ENCODE data around the gene HS3ST4.
A peak's percentile ranks its signal among the peaks of the same experiment; 100 is the strongest.
"Not testable (repeated sequence)": the region's sequence is repeated elsewhere in the genome, so short reads cannot be mapped to it uniquely, and the experiment has no call there.

The HS3ST4 gene

GRCh38 chr16:26026709-26027450 is 335.1 kb downstream of the HS3ST4 start:
- no peak overlapping the region for H3K4me3 ChIP-seq (ENCODE audit: low read length)
- WGBS (ENCODE audit: extremely low coverage, insufficient coverage, low lambda C conversion rate), result no CpG with 5 or more reads among the region's 9 CpGs

GRCh38 chr16:26031286-26031685 is 339.5 kb downstream of the HS3ST4 start:
- no peak overlapping the region for H2BK120ac ChIP-seq (ENCODE audit: low read depth, low read length)
- no peak overlapping the region for H3K23ac ChIP-seq (ENCODE audit: low read length)
- no peak overlapping the region for H3K9ac ChIP-seq (ENCODE audit: low read length)
- H3K36me3 ChIP-seq (ENCODE audit: control insufficient read depth, insufficient read depth, low read length), result no peaks in the 10 kb centered on the region
- no peak overlapping the region for H3K4me2 ChIP-seq (ENCODE audit: low read length)
- H3K56ac ChIP-seq (ENCODE audit: low read length), result no peak overlapping the region
- no peak overlapping the region for H3K4ac ChIP-seq (ENCODE audit: low read depth, low read length)
- H3K27me3 ChIP-seq (ENCODE audit: insufficient read depth, low read length, poor library complexity), result no peaks in the 10 kb centered on the region
- H3K4me3 ChIP-seq (ENCODE audit: low read length), result no peak overlapping the region
- H2BK5ac ChIP-seq (ENCODE audit: low read length), result no peak overlapping the region
- no peaks in the 10 kb centered on the region for H3K79me2 ChIP-seq (ENCODE audit: control insufficient read depth, insufficient read depth, low read length)
- H2BK15ac ChIP-seq (replicated peaks; ENCODE audit: low read depth), result no peak overlapping the region
- no peak overlapping the region for H3K27ac ChIP-seq (ENCODE audit: low read depth, low read length)
- H4K8ac ChIP-seq (ENCODE audit: low read depth, low read length), result no peak overlapping the region
- DNase-seq, result no peak
- H3K18ac ChIP-seq (ENCODE audit: low read length), result no peak overlapping the region
- no peak overlapping the region for H2AK5ac ChIP-seq (ENCODE audit: low read length)
- no peaks in the 10 kb centered on the region for H3K79me1 ChIP-seq (ENCODE audit: low read length)
- H4K5ac ChIP-seq (ENCODE audit: low read length), result no peak overlapping the region
- H3K4me1 ChIP-seq (ENCODE audit: control insufficient read depth, low read depth, low read length), result no peaks in the 10 kb centered on the region
- no CpG with 5 or more reads among the region's 9 CpGs for WGBS (ENCODE audit: extremely low coverage, insufficient coverage, low lambda C conversion rate)

More at GRCh38 chr16:26026709-26027450, 335.1 kb downstream of the HS3ST4 start:
- Histone ChIP-seq H3K4ac (ENCODE audit: low read depth, low read length) (no peak overlapping the region), H3K4me1 (ENCODE audit: control insufficient read depth, low read depth, low read length) (no peaks in the 10 kb centered on the region), H4K8ac (ENCODE audit: low read depth, low read length) (no peak overlapping the region), H3K9ac (ENCODE audit: low read length) (no peak overlapping the region), H2BK15ac (replicated peaks; ENCODE audit: low read depth) (no peak overlapping the region), H3K27ac (ENCODE audit: low read depth, low read length) (no peak overlapping the region), H3K56ac (ENCODE audit: low read length) (no peak overlapping the region), H3K36me3 (ENCODE audit: control insufficient read depth, insufficient read depth, low read length) (no peaks in the 10 kb centered on the region), H3K79me1 (ENCODE audit: low read length) (no peaks in the 10 kb centered on the region), H2BK120ac (ENCODE audit: low read depth, low read length) (no peak overlapping the region), H2AK5ac (ENCODE audit: low read length) (no peak overlapping the region), H3K23ac (ENCODE audit: low read length) (no peak overlapping the region), H4K5ac (ENCODE audit: low read length) (no peak overlapping the region), H3K18ac (ENCODE audit: low read length) (no peak overlapping the region), H3K27me3 (ENCODE audit: insufficient read depth, low read length, poor library complexity) (no peaks in the 10 kb centered on the region), H2BK5ac (ENCODE audit: low read length) (no peak overlapping the region), H3K4me2 (ENCODE audit: low read length) (no peak overlapping the region), H3K79me2 (ENCODE audit: control insufficient read depth, insufficient read depth, low read length) (no peaks in the 10 kb centered on the region)
- no peak for DNase-seq

GRCh38 chr16:26032661-26033060 is 340.9 kb downstream of the HS3ST4 start:
- no CpG with 5 or more reads among the region's 18 CpGs for WGBS (ENCODE audit: extremely low coverage, insufficient coverage, low lambda C conversion rate)
- not testable (repeated sequence) for DNase-seq; H3K4me3 ChIP-seq (ENCODE audit: low read length)

GRCh38 chr16:26041952-26042668 is 350.4 kb downstream of the HS3ST4 start:
- no peak overlapping the region for H3K4me2 ChIP-seq (ENCODE audit: low read length)
- no peak overlapping the region for H2BK120ac ChIP-seq (ENCODE audit: low read depth, low read length)
- no peaks in the 10 kb centered on the region for H3K27me3 ChIP-seq (ENCODE audit: insufficient read depth, low read length, poor library complexity)
- H4K8ac ChIP-seq (ENCODE audit: low read depth, low read length), result no peak overlapping the region
- peaks cover 2% of the 10 kb centered on the region for H3K4me1 ChIP-seq (ENCODE audit: control insufficient read depth, low read depth, low read length)
- H2BK15ac ChIP-seq (replicated peaks; ENCODE audit: low read depth), result no peak overlapping the region
- no peak overlapping the region for H3K56ac ChIP-seq (ENCODE audit: low read length)
- WGBS (ENCODE audit: extremely low coverage, insufficient coverage, low lambda C conversion rate), result no CpG with 5 or more reads among the region's 9 CpGs
- no peak overlapping the region for H4K5ac ChIP-seq (ENCODE audit: low read length)
- no peak overlapping the region for H3K27ac ChIP-seq (ENCODE audit: low read depth, low read length)
- H3K4ac ChIP-seq (ENCODE audit: low read depth, low read length), result no peak overlapping the region
- no peak overlapping the region for H3K4me3 ChIP-seq (ENCODE audit: low read length)
- no peaks in the 10 kb centered on the region for H3K79me2 ChIP-seq (ENCODE audit: control insufficient read depth, insufficient read depth, low read length)
- no peaks in the 10 kb centered on the region for H3K36me3 ChIP-seq (ENCODE audit: control insufficient read depth, insufficient read depth, low read length)
- no peak overlapping the region for H3K23ac ChIP-seq (ENCODE audit: low read length)
- H3K79me1 ChIP-seq (ENCODE audit: low read length), result no peaks in the 10 kb centered on the region
- no peak for DNase-seq
- H2BK5ac ChIP-seq (ENCODE audit: low read length), result no peak overlapping the region
- no peak overlapping the region for H3K9ac ChIP-seq (ENCODE audit: low read length)
- no peak overlapping the region for H2AK5ac ChIP-seq (ENCODE audit: low read length)
- H3K18ac ChIP-seq (ENCODE audit: low read length), result no peak overlapping the region

More at GRCh38 chr16:26032661-26033060, 340.9 kb downstream of the HS3ST4 start:
- not testable (repeated sequence) for H3K79me1 ChIP-seq (ENCODE audit: low read length); H3K36me3 ChIP-seq (ENCODE audit: control insufficient read depth, insufficient read depth, low read length); H2AK5ac ChIP-seq (ENCODE audit: low read length); H4K8ac ChIP-seq (ENCODE audit: low read depth, low read length); H3K9ac ChIP-seq (ENCODE audit: low read length); H3K4me1 ChIP-seq (ENCODE audit: control insufficient read depth, low read depth, low read length); H3K27ac ChIP-seq (ENCODE audit: low read depth, low read length); H3K27me3 ChIP-seq (ENCODE audit: insufficient read depth, low read length, poor library complexity); H3K23ac ChIP-seq (ENCODE audit: low read length); H3K4ac ChIP-seq (ENCODE audit: low read depth, low read length); H3K79me2 ChIP-seq (ENCODE audit: control insufficient read depth, insufficient read depth, low read length); H2BK15ac ChIP-seq (replicated peaks; ENCODE audit: low read depth); H4K5ac ChIP-seq (ENCODE audit: low read length); H2BK5ac ChIP-seq (ENCODE audit: low read length); H3K18ac ChIP-seq (ENCODE audit: low read length); H2BK120ac ChIP-seq (ENCODE audit: low read depth, low read length); H3K4me2 ChIP-seq (ENCODE audit: low read length); H3K56ac ChIP-seq (ENCODE audit: low read length)

GRCh38 chr16:26050472-26050871 is 358.7 kb downstream of the HS3ST4 start:
- Histone ChIP-seq H3K27ac (ENCODE audit: low read depth, low read length) (no peak overlapping the region), H3K4me2 (ENCODE audit: low read length) (peak overlapping the region; percentile 26), H2BK15ac (replicated peaks; ENCODE audit: low read depth) (no peak overlapping the region), H2BK5ac (ENCODE audit: low read length) (peak overlapping the region; percentile 64), H3K23ac (ENCODE audit: low read length) (no peak overlapping the region), H3K27me3 (ENCODE audit: insufficient read depth, low read length, poor library complexity) (no peaks in the 10 kb centered on the region), H3K79me1 (ENCODE audit: low read length) (no peaks in the 10 kb centered on the region), H4K5ac (ENCODE audit: low read length) (no peak overlapping the region), H3K79me2 (ENCODE audit: control insufficient read depth, insufficient read depth, low read length) (no peaks in the 10 kb centered on the region), H3K4ac (ENCODE audit: low read depth, low read length) (peak overlapping the region; percentile 56), H3K9ac (ENCODE audit: low read length) (no peak overlapping the region), H2BK120ac (ENCODE audit: low read depth, low read length) (no peak overlapping the region), H3K36me3 (ENCODE audit: control insufficient read depth, insufficient read depth, low read length) (no peaks in the 10 kb centered on the region), H3K56ac (ENCODE audit: low read length) (peak overlapping the region; percentile 75), H3K4me1 (ENCODE audit: control insufficient read depth, low read depth, low read length) (peaks cover 24% of the 10 kb centered on the region), H4K8ac (ENCODE audit: low read depth, low read length) (no peak overlapping the region), H3K4me3 (ENCODE audit: low read length) (no peak overlapping the region), H3K18ac (ENCODE audit: low read length) (peak overlapping the region; percentile 4), H2AK5ac (ENCODE audit: low read length) (peak overlapping the region; percentile 33)
- peak; percentile 40 for DNase-seq
- no CpG with 5 or more reads among the region's 9 CpGs for WGBS (ENCODE audit: extremely low coverage, insufficient coverage, low lambda C conversion rate)
